Measurements from ENCODE around the gene BDP1.
A peak's percentile ranks its signal among the peaks of the same experiment; 100 is the strongest.
"Not testable (repeated sequence)": the region's sequence is repeated elsewhere in the genome, so short reads cannot be mapped to it uniquely, and the experiment has no call there.

Gene BDP1

GRCh38 chr5:71575588-71575987 is 120.1 kb downstream of the BDP1 start:
- DNase-seq: not testable (repeated sequence)

DNA sequence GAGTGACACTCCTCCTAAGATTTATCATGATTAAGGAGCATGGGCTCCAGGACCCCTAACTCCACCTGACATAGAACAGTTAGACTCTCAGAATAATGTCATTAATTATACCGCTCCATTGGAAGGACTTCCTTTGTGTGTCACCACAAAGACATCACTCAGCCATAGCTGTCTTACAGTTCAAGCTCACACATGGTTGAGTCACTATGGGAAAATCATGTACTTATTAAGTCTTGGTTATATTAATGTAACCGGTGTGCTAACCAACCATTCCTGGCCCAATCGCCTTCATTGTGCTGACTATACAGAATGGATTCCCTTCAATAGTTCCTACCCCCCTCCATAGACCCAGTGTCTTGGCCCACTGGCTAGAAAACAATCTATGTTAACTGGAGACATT is 120.8 kb downstream of the BDP1 start:
- no peak for DNase-seq

DNA sequence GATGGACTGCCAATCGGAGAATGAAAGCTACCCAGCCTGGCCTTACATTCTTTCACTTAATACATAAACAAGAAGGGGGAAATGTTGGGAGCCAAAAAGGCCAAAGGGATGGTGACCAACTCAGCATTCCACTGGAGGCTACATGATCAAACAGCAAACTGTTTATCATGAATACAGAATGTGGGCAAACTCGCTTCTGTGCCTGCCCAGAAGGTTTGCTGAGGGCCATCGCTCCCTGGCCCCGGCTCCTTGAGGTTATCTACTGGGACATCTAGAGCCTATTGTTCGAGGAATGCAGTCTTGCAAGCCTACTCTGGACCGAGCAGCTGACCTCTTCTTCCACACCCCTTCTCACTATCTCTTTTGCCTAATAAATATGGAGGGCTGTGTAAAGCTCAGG is 122.4 kb downstream of the BDP1 start:
- not testable (repeated sequence) for DNase-seq

- DNase-seq: no peak
Observed at GRCh38 chr5:71582945-71583584, 127.6 kb downstream of the BDP1 start.

DNA sequence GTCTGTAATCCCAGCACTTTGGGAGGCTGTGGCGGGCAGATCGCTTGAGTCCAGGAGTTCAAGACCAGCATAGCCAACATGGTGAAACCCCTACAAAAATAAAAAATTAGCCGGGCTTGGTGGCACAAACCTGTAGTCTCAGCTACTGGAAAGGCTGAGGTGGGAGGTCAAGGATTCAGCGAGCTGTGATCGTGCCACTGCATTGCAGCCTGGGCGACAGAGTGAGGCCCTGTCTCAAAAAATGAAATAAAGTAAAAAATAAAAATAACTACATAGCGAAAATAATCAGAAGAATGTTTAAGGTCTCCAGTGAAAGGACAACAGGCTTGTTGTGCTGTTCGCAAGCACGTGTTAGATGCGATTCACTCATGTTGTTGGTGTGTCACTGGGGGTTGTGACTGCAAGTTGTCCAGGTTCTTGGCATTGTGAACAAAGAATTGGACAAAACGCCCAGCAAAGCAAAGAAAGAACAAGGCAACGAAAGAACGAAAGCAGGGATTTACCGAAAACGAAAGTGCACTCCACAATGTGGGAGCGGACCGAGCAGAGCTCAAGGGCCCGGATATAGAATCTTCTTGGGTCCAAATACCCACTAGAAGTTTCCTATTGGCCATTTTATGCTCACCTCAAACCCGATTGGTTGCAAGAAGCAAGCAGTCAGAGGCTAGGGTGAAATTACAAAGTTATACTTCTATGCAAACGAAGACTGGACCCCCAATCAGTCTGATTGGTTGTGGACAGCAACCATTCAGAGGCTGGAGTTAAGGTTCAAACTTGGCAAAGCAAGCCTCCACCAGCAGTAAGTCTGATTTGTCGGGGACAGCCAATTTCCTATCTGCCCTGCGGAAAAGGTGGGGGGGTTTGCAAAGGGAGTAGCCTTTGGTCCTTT is 130.8 kb downstream of the BDP1 start:
- DNase-seq: no peak

GRCh38 chr5:71586941-71587765 is 131.7 kb downstream of the BDP1 start, which contains the start of gene MCCC2:
TSS of gene MCCC2 (plus strand) at chr5:71587340. CDS start at chr5:71587426, 86 bp downstream.
- peak; percentile 95 for DNase-seq

DNA sequence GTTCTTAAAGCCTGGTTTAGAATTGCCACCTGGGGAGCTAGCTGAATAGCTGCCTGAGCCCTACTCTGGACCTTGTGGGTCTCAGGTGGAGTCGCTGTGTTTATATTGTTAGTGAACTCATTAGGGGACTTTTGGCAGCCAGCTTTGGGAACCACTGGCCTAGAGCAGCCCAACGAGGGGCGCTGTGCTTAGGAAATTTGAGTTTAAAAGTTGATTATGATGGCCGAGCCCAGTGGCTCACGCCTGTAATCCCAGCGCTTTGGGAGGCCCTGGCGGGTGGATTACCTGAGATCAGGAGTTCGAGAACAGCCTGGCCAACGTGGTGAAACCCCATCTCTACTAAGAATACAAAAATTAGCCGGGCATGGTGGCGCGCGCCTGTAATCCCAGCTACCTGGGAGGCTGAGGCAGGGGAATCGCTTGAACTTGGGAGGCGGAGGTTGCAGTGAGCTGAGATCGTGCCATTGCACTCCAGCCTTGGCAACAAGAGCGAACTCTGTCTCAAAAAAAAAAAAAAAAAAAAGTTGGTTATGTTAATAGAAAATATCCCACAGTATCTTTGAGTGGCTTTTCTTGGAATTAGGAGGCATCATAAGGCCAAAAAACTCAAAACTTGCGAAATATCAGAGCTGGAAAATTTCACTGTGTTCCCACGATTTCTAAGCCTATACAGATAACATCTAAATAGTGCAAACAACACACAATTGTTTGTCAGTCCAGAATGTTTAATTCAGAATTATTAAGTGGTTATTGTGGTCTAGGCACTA is 132.5 kb downstream of the BDP1 start:
- no peak for DNase-seq

DNA sequence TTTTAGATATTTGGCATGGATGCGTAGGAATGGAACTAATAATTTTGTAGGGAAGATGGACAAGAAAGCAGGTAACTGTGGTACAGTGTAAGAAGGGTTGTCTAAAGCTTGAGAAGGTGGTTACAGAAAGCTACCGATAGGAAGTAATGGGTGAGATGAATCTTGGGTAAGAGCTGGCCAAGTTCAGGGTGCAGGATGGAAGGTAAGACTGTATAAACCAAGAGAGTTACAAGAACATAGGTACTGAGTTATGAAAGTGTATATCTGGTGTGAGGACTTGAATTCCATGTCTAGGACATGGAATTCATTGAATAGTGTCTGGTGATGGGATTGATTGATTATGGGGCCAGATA is 133.1 kb downstream of the BDP1 start:
- no peak for DNase-seq

DNA sequence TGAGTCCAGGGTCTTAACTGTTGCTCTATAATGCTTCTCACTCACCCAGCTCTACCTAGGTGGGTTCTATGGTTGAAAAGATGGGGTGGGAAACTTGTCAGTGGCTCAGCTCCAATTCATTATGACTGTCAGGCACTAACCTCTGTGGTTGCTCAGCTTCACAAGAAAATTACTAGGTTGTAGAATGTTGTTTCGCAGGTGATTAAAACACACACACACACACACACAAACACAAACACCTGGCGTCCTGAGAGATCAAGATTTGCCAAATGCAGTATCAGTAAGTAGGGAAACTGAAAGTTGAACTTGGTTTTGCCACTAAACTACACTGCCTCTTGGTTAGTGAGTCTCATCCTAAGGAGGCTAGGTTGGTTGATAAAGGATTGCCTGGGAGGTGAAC is 134.5 kb downstream of the BDP1 start:
- DNase-seq: no peak

DNA sequence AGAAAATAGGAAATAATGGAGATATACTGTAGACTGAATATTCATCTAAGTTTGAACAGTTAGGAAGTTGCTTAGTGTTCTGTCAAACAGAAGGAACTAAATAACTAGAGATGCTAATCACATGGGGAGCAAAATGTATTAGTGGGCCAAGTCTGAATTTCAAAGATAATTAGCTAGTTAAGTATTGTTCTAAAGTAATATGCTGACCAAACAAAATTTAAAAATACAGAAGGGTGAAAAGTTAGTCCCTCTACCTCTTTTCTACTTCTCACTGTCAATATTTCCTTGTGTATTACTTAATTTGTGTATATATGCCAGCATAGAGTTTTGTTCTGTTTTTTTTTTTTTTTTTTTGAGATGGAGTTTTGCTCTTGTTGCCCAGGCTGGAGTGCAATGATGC is 135.6 kb downstream of the BDP1 start:
- no peak for DNase-seq

GRCh38 chr5:71596169-71596568 is 140.7 kb downstream of the BDP1 start:
- DNase-seq: no peak

DNA sequence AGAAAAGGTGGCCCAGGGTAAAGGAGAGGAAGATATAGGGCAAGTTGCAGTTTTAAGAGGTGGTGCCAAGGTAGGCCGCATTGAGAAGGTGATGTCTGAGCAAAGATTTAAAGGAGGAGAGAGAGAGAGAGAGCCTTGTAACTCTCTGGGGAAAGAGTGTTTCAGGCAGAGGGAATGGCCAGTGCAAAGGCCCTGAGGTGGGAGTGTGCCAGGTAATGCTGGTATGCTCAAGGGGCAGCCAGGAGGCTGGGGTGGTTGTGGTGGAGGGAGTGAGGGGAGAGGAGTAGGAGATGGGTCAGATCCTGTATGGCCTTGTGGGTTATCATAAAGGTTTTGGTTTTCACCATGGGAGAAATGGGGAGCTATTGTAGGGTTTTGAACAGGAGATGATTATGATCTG is 141.6 kb downstream of the BDP1 start:
- DNase-seq: no peak

DNA sequence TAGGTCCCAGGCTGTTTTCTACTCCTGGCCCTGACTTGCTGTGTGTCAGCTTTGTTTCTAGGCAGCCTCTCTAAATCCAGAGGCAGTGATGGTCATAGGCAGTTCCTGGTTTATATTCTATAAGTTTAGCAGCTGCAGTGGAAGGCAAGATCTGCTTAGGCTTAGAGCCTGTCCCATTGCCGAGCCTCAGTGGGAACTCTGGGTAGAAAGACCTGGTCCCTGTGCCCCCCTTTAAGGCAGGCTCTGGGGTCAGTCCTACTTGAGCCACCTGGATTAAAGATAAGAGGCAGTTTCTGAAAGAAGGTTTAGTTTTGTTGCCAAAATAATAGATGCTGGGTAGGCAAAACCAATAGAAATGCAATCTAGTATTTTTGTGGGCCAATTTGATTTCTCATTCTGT is 145.3 kb downstream of the BDP1 start:
- no peak for DNase-seq

- DNase-seq: peak; percentile 64
Observed at GRCh38 chr5:71601222-71602026, 146.0 kb downstream of the BDP1 start.

DNA sequence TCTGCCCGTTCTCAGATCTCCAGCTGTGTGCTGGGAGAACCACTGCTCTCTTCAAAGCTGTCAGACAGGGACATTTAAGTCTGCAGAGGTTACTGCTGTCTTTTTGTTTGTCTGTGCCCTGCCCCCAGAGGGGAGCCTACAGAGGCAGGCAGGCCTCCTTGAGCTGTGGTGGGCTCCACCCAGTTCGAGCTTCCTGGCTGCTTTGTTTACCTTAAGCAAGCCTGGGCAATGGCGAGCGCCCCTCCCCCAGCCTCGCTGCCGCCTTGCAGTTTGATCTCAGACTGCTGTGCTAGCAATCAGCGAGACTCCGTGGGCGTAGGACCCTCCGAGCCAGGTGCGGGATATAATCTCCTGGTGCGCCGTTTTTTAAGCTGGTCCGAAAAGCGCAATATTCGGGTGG is 154.5 kb downstream of the BDP1 start:
- not testable (repeated sequence) for DNase-seq

- no peak for DNase-seq
Observed at GRCh38 chr5:71615809-71616208, 160.4 kb downstream of the BDP1 start.
